ENCODE data around the gene REP15. TPM values are rescaled to one million over a fixed set of nuclear protein-coding genes. Genes with fewer than 3 reads are reported as not detected.

The REP15 gene
- total RNA-seq, 2 donors from 2014 or later, result 0.26 to 0.56 TPM

GRCh38 chr12:27680619-27681018 lies 15.6 kb upstream of the REP15 start:
- H3K9me3 Mint-ChIP-seq, result no peaks in the 10 kb centered on the region
- no peak for DNase-seq (ENCODE audit: low spot score)
- H3K4me1 Mint-ChIP-seq (ENCODE audit: low read depth in 2 of 2), result no peaks in the 10 kb centered on the region
- no peak overlapping the region for H3K27ac Mint-ChIP-seq
- H3K4me3 Mint-ChIP-seq, result no peak overlapping the region
- H3K36me3 Mint-ChIP-seq, result no peaks in the 10 kb centered on the region
- H3K27me3 Mint-ChIP-seq, result peaks cover 2 to 10% of the 10 kb centered on the region in 2 donors
- ATAC-seq, result no peak

- ATAC-seq (no peak), DNase-seq (ENCODE audit: low spot score) (no peak)
- no peak overlapping the region for H3K4me3 Mint-ChIP-seq
- no peaks in the 10 kb centered on the region for H3K4me1 Mint-ChIP-seq (ENCODE audit: low read depth in 2 of 2)
- H3K27me3 Mint-ChIP-seq, result peaks cover 0 to 2% of the 10 kb centered on the region in 2 donors
- H3K27ac Mint-ChIP-seq, result no peak overlapping the region
- H3K9me3 Mint-ChIP-seq, result no peaks in the 10 kb centered on the region
- H3K36me3 Mint-ChIP-seq, result no peaks in the 10 kb centered on the region
These were observed 13.7 kb upstream of the REP15 start for GRCh38 chr12:27682534-27682933.

GRCh38 chr12:27685274-27685673 lies 11.0 kb upstream of the REP15 start:
- no peaks in the 10 kb centered on the region for H3K9me3 Mint-ChIP-seq
- ATAC-seq (no peak), DNase-seq (ENCODE audit: low spot score) (no peak)
- H3K27ac Mint-ChIP-seq, result no peak overlapping the region
- H3K4me1 Mint-ChIP-seq (ENCODE audit: low read depth in 2 of 2), result no peaks in the 10 kb centered on the region
- H3K4me3 Mint-ChIP-seq, result no peak overlapping the region
- no peaks in the 10 kb centered on the region for H3K36me3 Mint-ChIP-seq
- H3K27me3 Mint-ChIP-seq, result no peaks in the 10 kb centered on the region

- Mint-ChIP-seq H3K36me3 (no peaks in the 10 kb centered on the region), H3K27me3 (no peaks in the 10 kb centered on the region), H3K9me3 (no peaks in the 10 kb centered on the region), H3K4me1 (ENCODE audit: low read depth in 2 of 2) (no peaks in the 10 kb centered on the region), H3K27ac (no peak overlapping the region), H3K4me3 (no peak overlapping the region)
- ATAC-seq (no peak), DNase-seq (ENCODE audit: low spot score) (no peak)
These were observed 10.1 kb upstream of the REP15 start for GRCh38 chr12:27686147-27686546.

GRCh38 chr12:27688671-27689070 lies 7.6 kb upstream of the REP15 start:
- Mint-ChIP-seq H3K4me1 (ENCODE audit: low read depth in 2 of 2) (no peaks in the 10 kb centered on the region), H3K4me3 (no peak overlapping the region), H3K9me3 (no peaks in the 10 kb centered on the region), H3K27ac (no peak overlapping the region), H3K36me3 (no peaks in the 10 kb centered on the region), H3K27me3 (no peaks in the 10 kb centered on the region)
- ATAC-seq (no peak), DNase-seq (ENCODE audit: low spot score) (no peak)

- no peak overlapping the region for H3K4me3 Mint-ChIP-seq
- no peaks in the 10 kb centered on the region for H3K9me3 Mint-ChIP-seq
- ATAC-seq, result no peak
- DNase-seq (ENCODE audit: low spot score), result no peak
- H3K27ac Mint-ChIP-seq, result no peak overlapping the region
- H3K27me3 Mint-ChIP-seq, result no peaks in the 10 kb centered on the region
- H3K4me1 Mint-ChIP-seq (ENCODE audit: low read depth in 2 of 2), result no peaks in the 10 kb centered on the region
- H3K36me3 Mint-ChIP-seq, result no peaks in the 10 kb centered on the region
These were observed 6.6 kb upstream of the REP15 start for GRCh38 chr12:27689558-27690180.

GRCh38 chr12:27693403-27693802 lies 2.8 kb upstream of the REP15 start:
- H3K27ac Mint-ChIP-seq, result no peak overlapping the region
- peaks cover 3 to 9% of the 10 kb centered on the region in 2 donors for H3K27me3 Mint-ChIP-seq
- H3K9me3 Mint-ChIP-seq, result no peaks in the 10 kb centered on the region
- no peaks in the 10 kb centered on the region for H3K4me1 Mint-ChIP-seq (ENCODE audit: low read depth in 2 of 2)
- H3K4me3 Mint-ChIP-seq, result no peak overlapping the region
- no peak for DNase-seq (ENCODE audit: low spot score)
- no peak for ATAC-seq
- H3K36me3 Mint-ChIP-seq, result no peaks in the 10 kb centered on the region

- Mint-ChIP-seq H3K4me1 (ENCODE audit: low read depth in 2 of 2) (no peaks in the 10 kb centered on the region), H3K27me3 (peaks cover 6 to 19% of the 10 kb centered on the region in 2 donors), H3K9me3 (no peaks in the 10 kb centered on the region), H3K27ac (no peak overlapping the region), H3K36me3 (no peaks in the 10 kb centered on the region), H3K4me3 (no peak overlapping the region)
- ATAC-seq (no peak), DNase-seq (ENCODE audit: low spot score) (no peak)
These were observed 523 bp upstream of the REP15 start for GRCh38 chr12:27695556-27696292.

GRCh38 chr12:27696864-27697564 lies 767 bp downstream of the REP15 start:
- Mint-ChIP-seq H3K27ac (no peak overlapping the region), H3K4me3 (no peak overlapping the region)

GRCh38 chr12:27703720-27704452 lies 7.6 kb downstream of the REP15 start:
- H3K4me1 Mint-ChIP-seq (ENCODE audit: low read depth in 2 of 2), result no peaks in the 10 kb centered on the region
- no peaks in the 10 kb centered on the region for H3K9me3 Mint-ChIP-seq
- DNase-seq (ENCODE audit: low spot score), result peak; percentile 74
- H3K27ac Mint-ChIP-seq, result no peak overlapping the region
- peaks cover 16 to 17% of the 10 kb centered on the region in 2 donors for H3K27me3 Mint-ChIP-seq
- H3K4me3 Mint-ChIP-seq, result no peak overlapping the region
- peak; percentile 76 to 79 for ATAC-seq
- no peaks in the 10 kb centered on the region for H3K36me3 Mint-ChIP-seq

More at GRCh38 chr12:27696864-27697564, 767 bp downstream of the REP15 start:
- ATAC-seq (no peak), DNase-seq (ENCODE audit: low spot score) (no peak)
- Mint-ChIP-seq H3K4me1 (ENCODE audit: low read depth in 2 of 2) (no peaks in the 10 kb centered on the region), H3K27me3 (peaks cover 12 to 27% of the 10 kb centered on the region in 2 donors), H3K9me3 (no peaks in the 10 kb centered on the region), H3K36me3 (no peaks in the 10 kb centered on the region)

GRCh38 chr12:27705263-27705662 lies 9.0 kb downstream of the REP15 start:
- H3K4me3 Mint-ChIP-seq, result no peak overlapping the region
- DNase-seq (ENCODE audit: low spot score) (no peak), ATAC-seq (no peak)
- H3K36me3 Mint-ChIP-seq, result no peaks in the 10 kb centered on the region
- H3K27ac Mint-ChIP-seq, result no peak overlapping the region
- H3K27me3 Mint-ChIP-seq, result peaks cover 9 to 14% of the 10 kb centered on the region in 2 donors
- H3K9me3 Mint-ChIP-seq, result no peaks in the 10 kb centered on the region
- H3K4me1 Mint-ChIP-seq (ENCODE audit: low read depth in 2 of 2), result peaks cover 2 to 5% of the 10 kb centered on the region in 2 donors

GRCh38 chr12:27707216-27707615 lies 11.0 kb downstream of the REP15 start:
- ATAC-seq (no peak), DNase-seq (ENCODE audit: low spot score) (no peak)
- no peak overlapping the region for H3K4me3 Mint-ChIP-seq
- H3K9me3 Mint-ChIP-seq, result no peaks in the 10 kb centered on the region
- H3K36me3 Mint-ChIP-seq, result peaks cover 5% of the 10 kb centered on the region
- H3K4me1 Mint-ChIP-seq (ENCODE audit: low read depth in 2 of 2), result peaks cover 14 to 22% of the 10 kb centered on the region in 2 donors
- no peak overlapping the region for H3K27ac Mint-ChIP-seq
- H3K27me3 Mint-ChIP-seq, result peaks cover 0 to 8% of the 10 kb centered on the region in 2 donors

GRCh38 chr12:27709212-27709931 lies 13.1 kb downstream of the REP15 start:
- peaks cover 0 to 5% of the 10 kb centered on the region in 2 donors for H3K27me3 Mint-ChIP-seq

More at GRCh38 chr12:27709212-27709931, 13.1 kb downstream of the REP15 start:
- DNase-seq (ENCODE audit: low spot score) (no peak), ATAC-seq (no peak)
- Mint-ChIP-seq H3K9me3 (no peaks in the 10 kb centered on the region), H3K4me3 (peak overlapping the region; percentile 98), H3K27ac (no peak overlapping the region), H3K36me3 (peaks cover 5% of the 10 kb centered on the region), H3K4me1 (ENCODE audit: low read depth in 2 of 2) (peaks cover 17 to 35% of the 10 kb centered on the region in 2 donors)

Data from natural killer cell treated with Interleukin-12 subunit alpha and Interleukin-12 subunit beta and Interleukin-15 and Interleukin-18, amount 100 ng/mL, for 72 hours (primary cell).